Adrenal gland (tissue), 12 donors: ENCODE results near the gene PPP1R16B. TPM values are rescaled to one million over a fixed set of nuclear protein-coding genes. Genes with fewer than 3 reads are reported as not detected.

Experiments used
- DNase-seq, 7 donors: peaks; one replicate each; pipeline ENCODE4 v3.0.0-alpha.2; 2019 to 2020
- H3K27ac ChIP-seq, 5 donors: fragments of 200-600 bp; sonication (generic) in 4 of 5; 1 replicate in 3 of 5; 2 replicates in 2 of 5; pipeline versions ENCODE4 v1.5.1 to v1.8.0; 2016 to 2020; ENCODE audit warnings: mild to moderate bottlenecking in 1 of 5
- H3K27me3 ChIP-seq: fragments of 200-600 bp; 2 replicates; pipeline ENCODE4 v1.8.0; 2021
- H3K36me3 ChIP-seq, 2 donors: fragments of 200-600 bp; replicated peaks in 1 of 2; 1 replicate in 1 of 2; 2 replicates in 1 of 2; pipeline versions ENCODE4 v1.5.1 to v1.8.0; 2018 to 2022
- H3K4me1 ChIP-seq, 2 donors: fragments of 200-600 bp; replicated peaks in 1 of 2; 1 replicate in 1 of 2; 2 replicates in 1 of 2; pipeline versions ENCODE4 v1.5.1 to v1.8.0; 2018 to 2021
- H3K4me3 ChIP-seq, 4 donors: fragments of 200-600 bp; sonication (generic) in 3 of 4; one replicate each; pipeline ENCODE4 v1.5.1; 2016 to 2018
- H3K9me3 ChIP-seq, 3 donors: fragments of 200-600 bp; sonication (generic) in 1 of 3; replicated peaks in 1 of 3; 1 replicate in 2 of 3; 2 replicates in 1 of 3; pipeline versions ENCODE4 v1.5.1 to v1.8.0; 2016 to 2021
- CTCF ChIP-seq, 6 experiments: fragments of 450-650 bp in 4 of 6; fragments of 200-600 bp in 2 of 6; sonication (generic) in 1 of 6; IDR thresholded peaks; 1 replicate in 5 of 6; 2 replicates in 1 of 6; pipeline versions ENCODE4 v1.5.1 to v1.8.0; 2016 to 2021; ENCODE audit warnings: antibody characterized with exemption in 6 of 6, mild to moderate bottlenecking in 2 of 6, moderate library complexity in 1 of 6
- POLR2A ChIP-seq, 2 donors: fragments of 450-650 bp; IDR thresholded peaks; one replicate each; pipeline ENCODE4 v1.6.1; 2017; ENCODE audit warnings: antibody characterized with exemption in 2 of 2, mild to moderate bottlenecking in 2 of 2, moderate library complexity in 1 of 2
- WGBS, 4 donors: extraction: QIAGEN DNeasy Blood & Tissue Kit in 2 of 4; methylation state at CpG; one replicate each; pipeline versions ENCODE4 v1.1.5 to v1.1.7; 2013 to 2017; 5-methylcytosine and 5-hydroxymethylcytosine counted together
- intact Hi-C, 2 donors: fragments of 100-400 bp; cut with DNase I; formaldehyde crosslinking; loops; one replicate each; pipeline versions ENCODE4 v1.14.1 to v1.15.0; 2022 to 2023
- polyA plus RNA-seq, 3 donors: library from polyadenylated mRNA; stranded (reverse); fragments of 200-250 nt in 2 of 3; fragments of 350-450 nt in 1 of 3; fragmentation: Illumina TruSeq in 1 of 3; extraction: RNeasy Lipid Tissue Mini Kit (QIAGEN cat#74804) in 1 of 3; gene quantifications; one replicate each; pipeline ENCODE4 v1.2.3, GENCODE V29; 2013 to 2014
- total RNA-seq, 9 donors: library from RNA; depleted of rRNA in 4 of 9; stranded (reverse); fragments of >200 nt in 4 of 9; fragments of 120-200 nt in 1 of 9; fragmentation: NEBNext Ultra II Directional in 1 of 9; extraction: Animal tissue kit (Norgen Biotek cat#: 25700) in 1 of 9; gene quantifications; one replicate each; pipeline versions ENCODE4 v1.1.0 to v1.2.4, GENCODE V29; 2013 to 2023
- donor health status: healthy with polysubstance abuse.
- donor health status: Bipolar disorder and iron deficiency.
- donor health status: DM: yes; HTN: yes; CAD: no.
- donor health status: DM: no; HTN: no; CAD: no.
- donor health status: DM: no; HTN: no; CAD: no.
- donor health status: DM: yes; HTN: yes; CAD: no.

The PPP1R16B gene
- total and polyA plus RNA-seq, 12 donors: 1.8 to 18.3 (median 9.2) TPM

- Histone ChIP-seq H3K9me3 (no peaks in the 10 kb centered on the region), H3K4me1 (peaks cover 0 to 4% of the 10 kb centered on the region in 2 donors), H3K27ac (no peak overlapping the region), H3K27me3 (no peaks in the 10 kb centered on the region), H3K36me3 (no peaks in the 10 kb centered on the region), H3K4me3 (no peak overlapping the region)
- no peak for DNase-seq
- intact Hi-C loops: no loop called here
- TF ChIP-seq CTCF (IDR thresholded peaks at IDR 0.05): no peak
- no peak for TF ChIP-seq POLR2A (IDR thresholded peaks at IDR 0.05)
- 51 to 74% (median 69%) methylated on average over 3 of the region's 3 CpGs for WGBS, 4 donors
Observed at GRCh38 chr20:38843346-38843745, 37.8 kb downstream of the PPP1R16B start.

- intact Hi-C loops: no loop called here
- Histone ChIP-seq H3K36me3 (no peaks in the 10 kb centered on the region), H3K4me3 (no peak overlapping the region), H3K9me3 (no peaks in the 10 kb centered on the region), H3K27ac (no peak overlapping the region), H3K4me1 (peaks cover 0 to 4% of the 10 kb centered on the region in 2 donors), H3K27me3 (no peaks in the 10 kb centered on the region)
- no peak for DNase-seq
- TF ChIP-seq CTCF (IDR thresholded peaks at IDR 0.05) (no peak), POLR2A (IDR thresholded peaks at IDR 0.05) (no peak)
- 78 to 87% (median 81%) methylated on average over 4 of the region's 4 CpGs for whole genome bisulfite sequencing, 4 donors
Observed at GRCh38 chr20:38844963-38845362, 39.5 kb downstream of the PPP1R16B start.

- Histone ChIP-seq H3K4me1 (no peaks in the 10 kb centered on the region), H3K9me3 (no peaks in the 10 kb centered on the region), H3K4me3 (no peak overlapping the region), H3K27me3 (no peaks in the 10 kb centered on the region), H3K27ac (no peak overlapping the region), H3K36me3 (no peaks in the 10 kb centered on the region)
- WGBS, 4 donors: 78 to 94% (median 85%) methylated on average over 1 of the region's 1 CpG
- intact Hi-C loops: no loop called here
- TF ChIP-seq POLR2A (IDR thresholded peaks at IDR 0.05): no peak
- TF ChIP-seq CTCF (IDR thresholded peaks at IDR 0.05): no peak
- DNase-seq: no peak
Observed at GRCh38 chr20:38847840-38848239, 42.3 kb downstream of the PPP1R16B start.

GRCh38 chr20:38853759-38854158, 48.3 kb downstream of the PPP1R16B start:
- Histone ChIP-seq H3K4me1 (no peaks in the 10 kb centered on the region), H3K27ac (no peak overlapping the region), H3K27me3 (no peaks in the 10 kb centered on the region), H3K4me3 (no peak overlapping the region), H3K9me3 (no peaks in the 10 kb centered on the region), H3K36me3 (no peaks in the 10 kb centered on the region)
- DNase-seq: no peak
- TF ChIP-seq CTCF (IDR thresholded peaks at IDR 0.05) (no peak), POLR2A (IDR thresholded peaks at IDR 0.05) (no peak)
- intact Hi-C loops: no loop called here
- WGBS, 4 donors: 86 to 94% (median 91%) methylated on average over 8 of the region's 8 CpGs
